RWPE2 (cell line): ENCODE results near the gene SV2B.

Experiments used
- ATAC-seq: fragments of 200-7000 bp; cut with Tn5 transposase; 3 replicates; pipeline ENCODE4 v1.9.1; 2021; ENCODE audit warnings: low read depth
- DNase-seq: peaks from one replicate; pipeline ENCODE4 v3.0.0-alpha.2; 2020; ENCODE audit warnings: low spot score
- H3K27ac ChIP-seq: fragments of 450-650 bp; 2 replicates; pipeline ENCODE4 v1.5.1; 2017; ENCODE audit warnings: mild to moderate bottlenecking; ENCODE audit not compliant: poor library complexity, severe bottlenecking
- H3K27me3 ChIP-seq: fragments of 250-450 bp; sonication (Bioruptor Pico); 2 replicates; pipeline ENCODE4 v1.5.1; 2021; ENCODE audit warnings: mild to moderate bottlenecking, moderate library complexity; ENCODE audit not compliant: insufficient read depth, poor library complexity, severe bottlenecking
- H3K36me3 ChIP-seq: fragments of 250-450 bp; sonication (Bioruptor Pico); 2 replicates; pipeline ENCODE4 v1.5.1; 2020; ENCODE audit warnings: low read depth, mild to moderate bottlenecking, moderate library complexity
- H3K4me1 ChIP-seq: fragments of 250-450 bp; sonication (Bioruptor Pico); 2 replicates; pipeline ENCODE4 v1.5.1; 2021; ENCODE audit warnings: mild to moderate bottlenecking, moderate library complexity; ENCODE audit not compliant: insufficient read depth, poor library complexity, severe bottlenecking
- H3K4me3 ChIP-seq: fragments of 250-450 bp; sonication (Bioruptor Pico); 2 replicates; pipeline ENCODE4 v1.5.1; 2021; ENCODE audit warnings: mild to moderate bottlenecking, moderate library complexity; ENCODE audit not compliant: severe bottlenecking
- H3K9me3 ChIP-seq: fragments of 250-450 bp; sonication (Bioruptor Pico); 2 replicates; pipeline ENCODE4 v1.5.1; 2021; ENCODE audit warnings: mild to moderate bottlenecking, moderate library complexity; ENCODE audit not compliant: severe bottlenecking
- CTCF ChIP-seq: fragments of 450-650 bp; IDR thresholded peaks from one replicate; pipeline ENCODE4 v1.5.1; 2017; ENCODE audit warnings: mild to moderate bottlenecking, moderate library complexity; ENCODE audit not compliant: poor library complexity, severe bottlenecking

SV2B gene

GRCh38 chr15:91202510-91203102 lies 102.5 kb downstream of the SV2B start:
- no peak for TF ChIP-seq CTCF
- peaks cover 34% of the 10 kb centered on the region for H3K27me3 ChIP-seq
- H3K9me3 ChIP-seq = no peaks in the 10 kb centered on the region
- no peaks in the 10 kb centered on the region for H3K36me3 ChIP-seq
- no peak overlapping the region for H3K4me3 ChIP-seq
- no peak overlapping the region for H3K27ac ChIP-seq
- DNase-seq = no peak
- ATAC-seq = peak; percentile 20; the same call in 1 of the 3 replicates
- no peaks in the 10 kb centered on the region for H3K4me1 ChIP-seq

DNA sequence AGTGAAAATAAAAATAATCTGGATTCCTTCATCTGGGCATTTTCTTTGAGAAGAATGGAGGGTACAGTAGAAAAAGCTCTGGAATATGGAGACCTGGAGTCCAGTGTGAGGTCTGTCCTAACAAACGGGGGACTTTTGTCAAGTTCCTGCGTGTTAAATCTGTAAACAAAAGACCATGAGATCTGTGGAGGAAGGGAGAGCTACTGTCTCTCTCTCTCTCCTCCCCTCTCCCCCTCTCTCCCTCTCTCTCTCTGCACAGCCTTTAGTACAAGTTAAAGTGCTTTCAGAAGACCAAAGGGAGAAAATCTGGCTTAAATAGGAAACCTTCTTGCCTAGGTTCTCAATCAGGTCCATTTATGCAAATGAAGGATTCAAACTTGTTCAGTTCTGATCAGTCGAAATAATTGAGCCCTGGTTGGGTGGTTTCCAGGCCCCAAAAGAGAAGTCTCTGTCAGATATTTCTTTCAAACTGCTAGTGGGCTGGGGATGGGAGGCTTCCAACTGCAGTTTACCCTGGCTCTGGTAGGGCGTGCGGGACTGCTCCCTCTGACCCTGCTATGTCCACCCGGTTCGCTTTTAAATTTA lies 103.7 kb downstream of the SV2B start:
- DNase-seq (no peak), ATAC-seq (no peak)
- Histone ChIP-seq H3K36me3 (no peaks in the 10 kb centered on the region), H3K27me3 (peaks cover 40% of the 10 kb centered on the region), H3K9me3 (no peaks in the 10 kb centered on the region), H3K27ac (no peak overlapping the region), H3K4me1 (no peaks in the 10 kb centered on the region), H3K4me3 (no peak overlapping the region)
- TF ChIP-seq CTCF = no peak

DNA sequence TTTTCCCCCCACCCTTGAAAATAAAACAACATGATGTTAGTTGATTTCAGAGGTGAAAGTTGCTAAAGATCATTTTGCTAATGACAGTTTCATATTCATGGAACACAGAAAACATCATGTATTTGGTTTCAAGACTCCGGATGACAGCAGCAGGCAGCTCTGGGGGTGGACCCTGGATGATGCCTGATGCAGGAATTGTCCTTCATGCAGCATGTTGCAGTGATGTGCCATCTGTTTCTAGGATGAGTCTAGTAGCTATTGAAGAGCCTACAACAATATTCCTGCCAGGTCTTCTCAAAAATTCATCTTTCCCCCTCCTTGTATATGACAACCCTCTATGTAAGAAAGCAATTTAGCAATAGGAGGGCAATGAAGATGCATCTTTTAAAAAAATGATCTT lies 108.3 kb downstream of the SV2B start:
- TF ChIP-seq CTCF = no peak
- Histone ChIP-seq H3K36me3 (no peaks in the 10 kb centered on the region), H3K4me1 (no peaks in the 10 kb centered on the region), H3K27ac (no peak overlapping the region), H3K4me3 (no peak overlapping the region), H3K9me3 (no peaks in the 10 kb centered on the region), H3K27me3 (peaks cover 47% of the 10 kb centered on the region)
- no peak for ATAC-seq
- no peak for DNase-seq

DNA sequence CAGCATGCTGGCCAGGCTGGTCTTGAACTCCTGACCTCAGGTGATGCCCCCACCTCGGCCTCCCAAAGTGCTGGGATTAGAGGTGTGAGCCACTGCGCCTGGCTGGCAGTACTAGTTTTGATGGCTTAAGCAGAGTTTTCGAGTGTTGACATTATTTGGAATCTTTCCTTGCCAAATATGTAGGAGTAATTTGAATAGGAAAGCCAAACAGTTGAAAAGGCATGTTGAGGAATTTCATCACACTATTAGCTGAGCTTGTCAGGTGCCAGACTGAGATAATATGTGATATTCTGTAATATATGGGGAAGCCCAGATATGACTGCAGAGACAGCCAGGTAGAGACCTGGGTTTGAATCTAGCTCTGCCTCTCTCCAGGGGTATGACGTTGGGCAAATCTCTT lies 109.3 kb downstream of the SV2B start:
- Histone ChIP-seq H3K4me1 (no peaks in the 10 kb centered on the region), H3K27ac (no peak overlapping the region), H3K9me3 (no peaks in the 10 kb centered on the region), H3K4me3 (no peak overlapping the region), H3K27me3 (peaks cover 41% of the 10 kb centered on the region), H3K36me3 (no peaks in the 10 kb centered on the region)
- no peak for TF ChIP-seq CTCF
- DNase-seq (no peak), ATAC-seq (no peak)

DNA sequence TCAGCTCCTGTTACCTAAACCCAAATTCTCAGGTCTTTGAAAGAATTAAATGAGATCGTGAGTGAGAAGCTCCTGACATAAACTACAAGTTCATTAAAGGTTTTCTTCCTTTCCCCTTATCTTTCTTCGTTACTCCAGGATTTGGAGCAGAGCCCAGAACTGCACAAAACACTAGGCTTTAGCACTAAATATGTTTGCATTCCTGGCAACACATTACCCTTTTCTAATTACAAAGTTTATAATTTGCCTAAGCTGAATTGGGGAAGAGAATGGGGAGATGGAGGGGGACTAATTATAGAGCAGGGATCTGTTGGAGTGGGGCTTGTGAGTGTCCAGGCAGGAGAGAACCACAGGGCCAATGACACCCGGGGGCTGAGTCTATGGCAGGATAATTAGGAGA lies 109.7 kb downstream of the SV2B start:
- ATAC-seq (no peak), DNase-seq (no peak)
- no peak for TF ChIP-seq CTCF
- Histone ChIP-seq H3K4me1 (no peaks in the 10 kb centered on the region), H3K36me3 (no peaks in the 10 kb centered on the region), H3K9me3 (no peaks in the 10 kb centered on the region), H3K27ac (no peak overlapping the region), H3K4me3 (no peak overlapping the region), H3K27me3 (peaks cover 37% of the 10 kb centered on the region)
